Body of pancreas (tissue), 4 donors: ENCODE results near the gene ZNF785.

Experiments used
- POLR2A ChIP-seq, 3 donors: fragments of 450-650 bp; IDR thresholded peaks; one replicate each; pipeline ENCODE4 v1.6.1; 2016; ENCODE audit warnings: antibody characterized with exemption in 3 of 3, mild to moderate bottlenecking in 2 of 3
- TF ChIP-seq, protein P1 (sequence below), 7 experiments: fragments of 450-650 bp in 4 of 7; fragments of 200-600 bp in 3 of 7; sonication (generic) in 3 of 7; IDR thresholded peaks; one replicate each; pipeline ENCODE4 v1.5.1; 2016 to 2019; ENCODE audit warnings: antibody characterized with exemption in 7 of 7

DNA sequence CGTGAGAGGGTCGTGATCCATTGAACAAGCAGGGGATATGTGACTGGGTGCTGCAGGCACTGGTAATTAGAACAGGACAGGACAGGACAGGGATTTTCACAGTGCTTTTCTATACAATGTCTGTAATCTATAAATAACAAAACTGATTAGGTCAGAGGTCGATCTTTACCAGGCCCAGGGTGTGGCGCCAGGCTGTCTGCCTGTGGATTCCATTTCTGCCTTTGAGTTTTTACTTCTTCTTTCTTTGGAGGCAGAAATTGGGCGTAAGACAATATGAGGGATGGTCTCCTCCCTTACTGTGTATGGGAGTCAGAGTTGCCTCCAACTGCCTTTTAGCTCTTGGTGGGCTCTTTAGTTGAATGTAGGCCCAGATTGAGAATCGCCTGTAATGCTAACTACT lies 25.8 kb downstream of the ZNF785 start:
- TF ChIP-seq, protein P1, sequence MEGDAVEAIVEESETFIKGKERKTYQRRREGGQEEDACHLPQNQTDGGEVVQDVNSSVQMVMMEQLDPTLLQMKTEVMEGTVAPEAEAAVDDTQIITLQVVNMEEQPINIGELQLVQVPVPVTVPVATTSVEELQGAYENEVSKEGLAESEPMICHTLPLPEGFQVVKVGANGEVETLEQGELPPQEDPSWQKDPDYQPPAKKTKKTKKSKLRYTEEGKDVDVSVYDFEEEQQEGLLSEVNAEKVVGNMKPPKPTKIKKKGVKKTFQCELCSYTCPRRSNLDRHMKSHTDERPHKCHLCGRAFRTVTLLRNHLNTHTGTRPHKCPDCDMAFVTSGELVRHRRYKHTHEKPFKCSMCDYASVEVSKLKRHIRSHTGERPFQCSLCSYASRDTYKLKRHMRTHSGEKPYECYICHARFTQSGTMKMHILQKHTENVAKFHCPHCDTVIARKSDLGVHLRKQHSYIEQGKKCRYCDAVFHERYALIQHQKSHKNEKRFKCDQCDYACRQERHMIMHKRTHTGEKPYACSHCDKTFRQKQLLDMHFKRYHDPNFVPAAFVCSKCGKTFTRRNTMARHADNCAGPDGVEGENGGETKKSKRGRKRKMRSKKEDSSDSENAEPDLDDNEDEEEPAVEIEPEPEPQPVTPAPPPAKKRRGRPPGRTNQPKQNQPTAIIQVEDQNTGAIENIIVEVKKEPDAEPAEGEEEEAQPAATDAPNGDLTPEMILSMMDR (IDR thresholded peaks at IDR 0.05): no peak
- TF ChIP-seq POLR2A (IDR thresholded peaks at IDR 0.05): no peak
